NCI-H2107 treated with DMSO at 0.1 percent for 48 hours (cell line): ENCODE data around the gene TEDC2.

ENCODE experiments used
- DNase-seq: peaks from one replicate; lab custom pipeline; 2025; ENCODE audit not compliant: unreplicated experiment; lab: John Stamatoyannopoulos, UW

Gene TEDC2

DNA sequence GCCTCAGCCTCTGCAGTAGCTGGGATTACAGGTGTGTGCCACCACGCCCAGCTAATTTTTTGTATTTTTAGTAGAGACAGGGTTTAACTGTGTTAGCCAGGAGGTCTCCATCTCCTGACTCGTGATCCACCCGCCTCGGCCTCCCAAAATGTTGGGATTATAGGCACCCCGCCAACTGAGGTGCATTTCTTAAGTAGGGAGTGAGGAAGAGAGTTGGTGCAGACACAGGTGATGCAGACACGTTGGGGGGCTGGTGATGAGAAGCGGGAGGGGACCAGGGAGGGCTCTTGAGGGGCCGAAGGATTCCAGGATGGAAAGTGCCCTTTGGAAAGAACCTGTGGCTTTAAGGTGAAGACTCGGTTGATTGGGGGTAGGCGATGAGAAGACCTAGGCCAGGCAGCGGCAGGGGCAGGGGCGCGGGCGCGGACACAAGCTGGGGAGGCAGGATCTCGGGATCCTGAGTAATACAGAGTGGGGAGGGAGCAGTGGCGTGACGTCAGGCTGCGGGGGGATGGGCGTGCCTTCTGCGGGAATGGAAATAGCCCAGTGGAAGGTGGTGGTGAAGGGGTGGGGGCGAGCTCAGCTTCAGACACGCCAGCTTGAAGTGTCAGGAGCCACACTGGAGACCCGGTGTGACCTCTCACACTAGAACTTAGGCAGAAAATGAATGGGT is 51.4 kb downstream of the TEDC2 start:
- no peak for DNase-seq

DNA sequence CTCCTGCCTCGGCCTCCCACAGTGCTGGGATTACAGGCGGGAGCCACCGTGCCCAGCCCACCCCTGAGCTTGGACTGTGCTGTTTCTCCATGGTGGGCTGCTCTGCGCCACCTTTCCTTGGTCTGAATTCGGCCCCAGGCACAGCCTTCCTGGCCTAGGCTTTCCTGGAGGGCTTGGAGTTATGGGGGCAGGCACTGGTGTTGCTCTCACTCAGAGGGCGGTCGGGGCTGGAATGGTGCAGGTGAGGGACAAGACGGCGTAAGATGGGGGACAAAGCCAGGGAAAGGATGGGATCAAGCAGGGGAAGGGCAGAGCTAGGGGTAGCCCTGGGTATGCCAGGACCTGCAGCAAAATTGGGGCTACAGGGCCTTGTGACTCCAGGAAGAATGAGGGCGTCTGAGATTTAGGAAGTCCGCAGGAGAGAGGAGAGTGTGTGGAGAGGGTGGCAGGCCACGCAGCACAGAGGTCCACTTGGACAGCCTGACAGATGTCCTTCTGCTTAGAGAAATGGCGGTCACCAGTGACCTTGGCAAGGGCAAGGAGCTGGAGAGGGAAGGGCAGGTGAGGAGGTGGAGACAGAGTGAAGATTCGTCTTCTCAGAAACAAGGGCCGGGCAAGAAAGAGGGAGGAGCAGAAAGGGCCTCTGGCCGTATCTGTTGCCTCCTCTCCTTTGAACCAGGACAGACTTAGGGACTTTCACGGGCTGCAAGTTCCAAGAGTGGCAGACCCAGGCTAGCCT is 52.3 kb downstream of the TEDC2 start:
- no peak for DNase-seq

DNA sequence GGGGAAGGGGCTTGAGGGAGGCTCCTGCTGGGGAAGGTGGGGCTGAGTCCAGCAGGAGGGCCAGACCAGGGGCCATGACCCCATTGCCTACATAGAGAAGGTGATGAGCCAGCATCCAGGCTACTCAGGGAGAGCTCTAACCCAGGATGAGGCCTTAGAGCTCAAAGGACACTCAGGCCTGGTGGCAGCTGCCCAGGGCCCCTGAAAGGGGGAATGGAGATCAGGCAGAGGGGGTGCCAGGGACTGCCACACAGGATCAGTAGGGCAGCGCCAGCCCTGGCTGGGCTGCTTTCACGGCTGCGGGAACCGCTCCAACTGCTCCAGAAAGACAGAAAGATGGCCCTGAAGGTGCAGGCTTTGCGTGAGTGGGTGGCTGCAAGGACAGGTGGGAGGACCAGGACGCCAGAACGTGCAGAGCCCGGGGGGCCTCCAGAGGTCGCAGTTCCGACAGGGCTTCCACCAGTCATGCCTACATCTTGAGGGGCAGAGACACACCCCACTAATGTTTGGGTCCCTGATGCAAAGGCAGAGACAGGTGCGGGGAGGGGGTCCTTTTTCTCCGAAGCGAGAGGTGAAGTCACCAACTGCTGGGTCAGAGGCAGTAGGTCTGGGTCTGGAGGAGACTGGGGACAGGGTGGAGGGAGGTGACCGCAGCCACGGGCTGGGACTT is 53.0 kb downstream of the TEDC2 start:
- DNase-seq = peak; percentile 19

DNA sequence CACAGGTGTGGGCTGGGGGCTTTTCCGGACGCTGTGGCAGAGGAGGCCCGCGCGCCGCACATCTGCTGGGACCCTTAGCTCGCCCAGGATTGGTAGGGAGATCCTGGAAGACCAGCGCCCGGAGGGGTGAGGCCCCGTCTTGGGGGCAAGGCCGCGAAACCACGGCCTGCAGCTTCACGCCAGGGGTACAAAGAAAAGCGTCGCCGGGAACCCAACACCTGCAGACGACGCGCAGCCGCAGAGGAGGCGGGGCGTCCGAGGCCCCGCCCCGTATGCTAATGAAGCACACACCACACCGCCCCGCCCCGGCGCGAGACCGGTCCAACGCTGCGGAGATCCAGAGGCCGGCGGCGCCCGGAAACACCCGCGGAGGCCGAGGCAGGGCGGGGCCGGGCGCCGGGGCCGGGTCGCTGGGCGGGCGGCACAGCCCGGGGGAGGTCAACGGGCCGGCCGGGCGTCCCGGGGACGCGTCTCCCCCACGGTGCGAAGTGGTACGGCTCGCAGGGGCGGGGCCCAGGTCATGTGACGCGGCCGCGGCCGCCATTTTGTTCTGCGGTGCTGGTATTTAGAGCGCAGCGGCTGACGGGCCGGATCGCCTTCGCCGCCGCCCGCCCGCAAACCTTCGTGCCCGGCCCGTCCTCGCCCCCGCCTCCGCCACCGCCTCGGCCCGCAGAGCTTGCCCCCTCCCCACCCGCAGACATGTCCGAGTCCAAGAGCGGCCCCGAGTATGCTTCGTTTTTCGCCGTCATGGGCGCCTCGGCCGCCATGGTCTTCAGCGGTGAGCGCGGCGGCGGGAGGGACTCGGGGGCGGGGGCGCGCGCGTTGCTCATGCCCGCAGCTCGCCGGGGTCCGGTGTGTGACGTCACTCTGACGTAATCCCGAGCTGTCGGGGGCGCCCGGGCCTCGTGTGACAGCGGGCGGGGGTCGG is 53.8 kb downstream of the TEDC2 start, which contains the start of gene ATP6V0C:
Gene ATP6V0C (plus strand): TSS at position 548 of the 928 bp plus-strand sequence. CDS start 152 bp downstream, at position 700.
- DNase-seq = peak; percentile 81
